Measurements from ENCODE around the gene SRSF12.

SRSF12 gene

DNA sequence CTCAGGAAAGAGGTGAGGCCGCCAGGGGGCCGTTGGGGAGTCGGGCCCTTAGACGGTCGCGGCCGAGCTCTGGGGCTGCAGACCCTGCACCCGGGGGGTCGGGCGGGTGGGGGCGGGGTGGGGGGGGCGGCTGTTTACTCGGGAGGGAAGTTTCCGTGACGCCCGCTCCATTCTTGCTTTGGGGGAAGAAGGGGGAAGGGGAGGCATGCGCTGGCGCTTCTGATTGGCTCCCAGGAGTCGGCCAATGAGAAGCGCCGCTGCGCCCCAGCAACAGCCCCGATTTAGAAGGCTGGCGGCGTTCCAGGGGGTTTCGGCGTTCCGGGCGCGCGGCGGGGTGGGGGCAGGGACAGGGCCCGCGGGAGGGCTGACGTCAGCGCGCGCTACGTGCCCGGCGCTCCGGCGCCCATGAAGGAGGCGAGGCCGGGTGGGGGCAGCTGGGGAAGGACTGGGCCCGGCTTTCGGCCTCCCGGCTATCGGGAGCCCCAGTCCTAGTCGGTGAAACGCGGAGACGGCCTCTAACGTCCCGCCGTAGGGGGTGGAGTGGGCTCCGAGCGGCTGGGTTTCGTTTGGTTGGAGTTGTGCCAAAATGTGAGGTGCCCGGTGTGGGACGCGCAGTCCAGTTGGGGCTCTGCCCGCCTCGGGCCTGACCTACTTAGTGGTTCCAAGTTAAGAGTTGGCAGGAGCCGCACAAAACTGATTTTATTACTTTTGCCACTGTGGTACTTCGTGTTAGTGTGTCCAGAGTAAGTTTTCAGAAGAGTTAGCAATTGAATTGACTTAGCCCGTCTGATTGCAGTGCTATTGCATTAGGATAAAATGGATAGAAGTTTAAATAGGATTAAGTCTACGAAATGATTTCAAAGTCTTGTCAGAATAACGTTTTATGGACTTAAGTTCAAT, 36.2 kb downstream of the SRSF12 start:
- Histone ChIP-seq H3K9ac (peak overlapping the region; percentile 96 to 100 (median 99)), H3K4me1 (peaks cover 10 to 44% (median 24%) of the 10 kb centered on the region in 10 experiments; a peak in 19 of 20 replicates), H3K4me2 (peak overlapping the region in 10 of 11 experiments; percentile 77 to 89 (median 83); a peak in 19 of 22 replicates), H3K9me3 (replicated peaks in 1 of 11) (no peaks in the 10 kb centered on the region), H4K20me1 (peaks cover 40 to 50% (median 48%) of the 10 kb centered on the region in 11 experiments), H3K36me3 (peaks cover 15 to 39% (median 34%) of the 10 kb centered on the region in 11 experiments), H3K27ac (peak overlapping the region; percentile 92 to 99 (median 99)), H3K27me3 (no peaks in the 10 kb centered on the region), H3K4me3 (peak overlapping the region; percentile 82 to 96 (median 89))
- no peak for TF ChIP-seq Cebpa-rat (IDR thresholded peaks at IDR 0.05)

DNA sequence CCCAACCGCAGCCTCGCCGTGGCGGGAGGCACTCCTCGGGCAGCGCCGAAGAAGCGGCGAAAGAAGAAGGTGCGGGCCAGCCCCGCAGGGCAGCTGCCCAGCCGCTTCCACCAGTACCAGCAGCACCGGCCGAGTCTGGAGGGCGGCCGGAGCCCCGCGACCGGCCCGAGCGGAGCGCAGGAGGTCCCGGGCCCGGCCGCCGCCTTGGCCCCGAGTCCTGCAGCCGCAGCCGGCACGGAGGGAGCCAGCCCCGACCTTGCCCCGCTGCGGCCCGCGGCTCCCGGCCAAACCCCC, 36.8 kb downstream of the SRSF12 start:
- Histone ChIP-seq H3K9me3 (replicated peaks in 1 of 11) (no peaks in the 10 kb centered on the region), H4K20me1 (peaks cover 40 to 45% (median 44%) of the 10 kb centered on the region in 11 experiments), H3K9ac (peak overlapping the region; percentile 96 to 100 (median 99)), H3K4me2 (peak overlapping the region in 7 of 11 experiments; percentile 15 to 61 (median 46); a peak in 8 of 22 replicates), H3K4me1 (peaks cover 10 to 38% (median 24%) of the 10 kb centered on the region in 10 experiments; a peak in 19 of 20 replicates), H3K36me3 (peaks cover 15 to 39% (median 34%) of the 10 kb centered on the region in 11 experiments), H3K27ac (peak overlapping the region; percentile 92 to 99 (median 99)), H3K27me3 (no peaks in the 10 kb centered on the region), H3K4me3 (peak overlapping the region; percentile 82 to 96 (median 89))
- TF ChIP-seq Cebpa-rat (IDR thresholded peaks at IDR 0.05), result no peak

DNA sequence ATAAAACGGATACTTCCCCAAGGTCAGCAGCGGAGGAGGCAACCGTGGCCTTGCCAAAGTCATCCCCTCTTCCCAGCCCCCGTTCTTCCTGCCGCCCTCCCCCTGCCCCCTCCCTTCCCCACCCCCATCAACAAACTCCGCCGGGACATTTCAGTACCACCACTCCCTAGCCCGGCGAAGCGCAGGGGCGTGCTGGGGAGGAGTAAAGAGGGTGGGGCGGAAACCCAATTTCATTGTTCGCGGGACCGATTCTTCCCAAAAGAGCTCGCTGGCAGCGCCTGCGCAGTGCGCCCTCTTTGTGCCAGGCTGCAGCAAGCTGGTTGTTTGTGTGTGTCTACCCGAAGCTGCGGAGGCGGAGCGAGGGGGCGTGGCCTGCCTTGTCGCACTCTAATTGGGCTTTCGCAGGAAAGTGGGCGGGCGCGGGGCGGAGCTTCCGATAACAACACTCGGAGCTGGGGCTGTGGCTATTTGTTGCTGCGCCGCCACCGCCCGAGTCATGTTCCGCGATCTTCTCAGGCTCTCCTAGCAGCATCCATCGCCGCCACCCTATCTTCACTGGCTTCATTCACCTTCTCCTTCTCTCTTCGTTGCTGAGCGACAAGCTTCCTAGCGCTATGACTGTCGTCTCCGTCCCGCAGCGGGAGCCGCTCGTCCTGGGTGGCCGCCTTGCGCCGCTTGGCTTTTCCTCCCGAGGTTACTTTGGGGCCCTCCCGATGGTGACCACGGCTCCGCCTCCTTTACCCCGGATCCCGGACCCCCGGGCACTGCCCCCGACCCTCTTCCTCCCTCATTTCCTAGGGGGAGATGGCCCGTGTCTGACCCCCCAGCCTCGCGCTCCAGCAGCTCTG, 37.4 kb downstream of the SRSF12 start, which contains the start of gene PNRC1:
Gene PNRC1, plus strand, starts transcription at position 471 of the 848 bp plus-strand sequence. Its CDS starts 144 bp downstream, at position 615.
- Histone ChIP-seq H3K4me2 (peak within 1 kb of the TSS; percentile 66 to 79 (median 76)), H4K20me1 (peaks cover 36 to 42% (median 39%) of the 10 kb centered on the region in 11 experiments), H3K27me3 (no peaks in the 10 kb centered on the region), H3K4me3 (peak within 1 kb of the TSS; percentile 82 to 96 (median 89)), H3K27ac (peak within 1 kb of the TSS; percentile 92 to 99 (median 99)), H3K36me3 (peaks cover 10 to 34% (median 30%) of the 10 kb centered on the region in 11 experiments), H3K9ac (peak within 1 kb of the TSS; percentile 96 to 100 (median 99)), H3K9me3 (replicated peaks in 1 of 11) (no peaks in the 10 kb centered on the region), H3K4me1 (peaks cover 10 to 33% (median 24%) of the 10 kb centered on the region in 10 experiments; a peak in 19 of 20 replicates)
- no peak for TF ChIP-seq Cebpa-rat (IDR thresholded peaks at IDR 0.05)

DNA sequence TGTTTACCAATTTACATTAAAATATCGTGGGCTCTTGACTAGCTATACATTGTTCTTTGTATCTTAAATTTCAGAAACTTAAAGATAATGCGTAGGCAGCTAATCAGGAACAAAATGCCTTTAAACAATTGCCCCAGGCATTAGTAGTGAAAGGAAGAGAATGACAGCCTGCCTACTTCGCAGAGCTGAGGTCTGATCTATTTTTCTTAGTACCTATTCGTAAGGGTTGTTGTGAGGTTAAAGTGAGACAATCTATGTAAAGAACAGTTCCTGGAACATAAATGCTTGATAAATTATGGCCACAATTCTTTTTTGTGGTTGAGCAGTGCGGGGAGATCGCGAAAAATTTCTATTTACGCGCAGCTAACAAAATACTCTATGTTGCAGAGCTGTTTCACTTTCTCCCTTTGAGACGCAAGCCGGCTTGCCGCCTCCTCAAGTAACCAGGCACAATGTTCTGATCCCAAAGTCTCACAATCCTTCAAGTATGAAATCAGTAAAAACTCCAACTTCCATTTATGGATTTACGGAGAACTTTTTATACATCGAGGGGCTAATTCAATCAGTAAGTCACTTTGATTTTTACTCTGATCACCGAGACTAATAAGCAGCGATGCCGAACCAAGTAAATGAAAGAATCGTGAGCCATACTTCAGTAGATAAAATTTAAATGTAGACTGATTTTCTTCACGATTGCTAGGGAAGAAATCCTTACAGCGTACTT, 38.2 kb downstream of the SRSF12 start:
- Histone ChIP-seq H3K36me3 (peaks cover 4 to 25% (median 21%) of the 10 kb centered on the region in 11 experiments; a peak in 21 of 22 replicates), H3K9me3 (replicated peaks in 1 of 11) (no peaks in the 10 kb centered on the region), H3K4me3 (peak overlapping the region; percentile 48 to 95 (median 60)), H4K20me1 (peaks cover 29 to 35% (median 30%) of the 10 kb centered on the region in 11 experiments), H3K4me1 (peaks cover 10 to 25% (median 21%) of the 10 kb centered on the region in 10 experiments; a peak in 19 of 20 replicates), H3K4me2 (peak overlapping the region; percentile 66 to 79 (median 76)), H3K27me3 (no peaks in the 10 kb centered on the region), H3K27ac (peak overlapping the region; percentile 77 to 99 (median 99)), H3K9ac (peak overlapping the region; percentile 83 to 99 (median 98))
- no peak for TF ChIP-seq Cebpa-rat (IDR thresholded peaks at IDR 0.05)

DNA sequence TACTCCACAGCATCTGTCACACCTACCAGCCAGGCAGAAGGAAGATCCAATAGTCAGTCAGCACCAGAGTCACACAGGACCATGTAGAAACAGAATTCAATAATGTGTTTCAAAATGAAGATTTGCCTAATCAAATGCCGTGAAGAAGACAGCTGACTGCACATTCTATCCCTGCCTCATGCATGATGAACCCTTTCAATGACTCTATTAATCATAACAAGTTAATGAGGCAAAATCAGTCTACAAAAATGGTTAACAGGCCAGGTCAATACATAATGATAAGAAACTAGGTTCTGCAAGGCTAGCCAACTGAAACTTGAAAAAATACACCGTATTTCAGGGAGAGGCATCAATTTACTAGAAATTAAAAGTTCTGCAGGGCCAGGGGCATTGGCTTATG, 44.0 kb downstream of the SRSF12 start:
- H3K9ac ChIP-seq, result 0 out of 22 replicates have a peak overlapping the region, but pooled peaks of 1 of the 11 experiments have one; percentile 55
- TF ChIP-seq Cebpa-rat (IDR thresholded peaks at IDR 0.05), result no peak
- H3K27ac ChIP-seq, result peak overlapping the region in 9 of 11 experiments; percentile 25 to 85 (median 72); a peak in 14 of 22 replicates

DNA sequence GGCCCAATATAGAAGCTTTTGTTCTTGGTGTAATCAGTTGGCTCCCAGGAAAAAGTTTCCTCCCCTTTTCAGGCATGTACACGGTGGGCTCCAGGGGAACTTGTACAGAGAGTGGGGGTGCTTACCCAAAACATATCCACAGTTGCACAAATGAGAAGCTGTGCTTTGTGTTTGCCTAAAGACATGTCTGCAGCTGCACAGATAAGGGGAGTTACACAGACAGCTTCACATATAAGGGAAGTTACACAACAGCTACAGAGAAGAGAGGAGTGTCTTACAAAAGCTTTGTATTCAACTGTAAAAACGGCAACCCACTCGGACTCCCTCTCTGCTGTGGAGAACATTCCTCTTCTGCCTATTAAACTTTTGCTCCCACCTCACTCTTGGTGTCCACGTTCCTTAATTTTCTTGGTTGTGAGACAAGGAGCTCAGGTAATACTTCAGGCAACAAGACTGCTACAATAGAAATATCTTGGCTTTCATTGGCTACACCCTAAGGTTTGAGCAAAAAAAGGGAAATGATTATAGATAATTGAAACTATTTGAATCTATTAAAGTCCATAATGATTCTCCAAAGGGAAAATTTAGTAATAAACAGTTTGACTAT, 44.8 kb downstream of the SRSF12 start:
- TF ChIP-seq Cebpa-rat (IDR thresholded peaks at IDR 0.05), result peak in 8 of 11 experiments; percentile 10 to 87 (median 72); a peak in 13 of 22 replicates
- Histone ChIP-seq H3K27me3 (no peaks in the 10 kb centered on the region), H4K20me1 (no peaks in the 10 kb centered on the region), H3K9ac (peak overlapping the region in 9 of 11 experiments; percentile 41 to 72 (median 55); a peak in 13 of 22 replicates), H3K36me3 (no peaks in the 10 kb centered on the region), H3K4me3 (no peak overlapping the region), H3K27ac (peak overlapping the region in 9 of 11 experiments; percentile 53 to 85 (median 73); a peak in 17 of 22 replicates), H3K4me2 (peak overlapping the region in 7 of 11 experiments; percentile 21 to 67 (median 49); a peak in 11 of 22 replicates), H3K9me3 (replicated peaks in 1 of 11) (peaks cover 0 to 7% (median 0%) of the 10 kb centered on the region in 11 experiments; a peak in 3 of 22 replicates), H3K4me1 (peaks cover 0 to 27% (median 13%) of the 10 kb centered on the region in 10 experiments; a peak in 11 of 20 replicates)

More for the DNA sequence above, 44.0 kb downstream of the SRSF12 start:
- Histone ChIP-seq H3K4me3 (no peak overlapping the region), H3K4me1 (peaks cover 0 to 34% (median 19%) of the 10 kb centered on the region in 10 experiments; a peak in 14 of 20 replicates), H3K36me3 (no peaks in the 10 kb centered on the region), H4K20me1 (no peaks in the 10 kb centered on the region), H3K27me3 (no peaks in the 10 kb centered on the region), H3K9me3 (replicated peaks in 1 of 11) (peaks cover 0 to 7% (median 0%) of the 10 kb centered on the region in 11 experiments; a peak in 3 of 22 replicates), H3K4me2 (peak overlapping the region in 4 of 11 experiments; percentile 28 to 67 (median 56); a peak in 7 of 22 replicates)

DNA sequence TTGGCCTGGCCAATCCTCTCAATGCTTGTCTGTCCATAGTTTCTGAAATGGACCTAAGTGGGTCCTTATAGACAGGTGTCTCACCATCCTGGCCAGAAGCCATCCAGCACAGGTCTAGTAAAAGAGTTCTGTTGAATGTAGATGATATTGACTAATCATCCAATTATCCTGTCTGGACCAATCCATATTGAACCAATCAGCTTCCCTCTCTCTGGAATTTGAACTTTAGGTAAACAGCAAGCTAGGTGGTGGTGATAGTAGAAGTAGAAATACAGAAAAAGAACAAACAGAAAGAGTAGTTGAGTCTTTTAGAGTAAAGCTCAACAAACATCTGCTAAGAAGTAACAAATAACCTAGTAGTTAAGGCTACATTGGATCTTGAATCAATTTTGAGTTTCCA, 46.8 kb downstream of the SRSF12 start:
- Histone ChIP-seq H3K27ac (peak overlapping the region in 1 of 11 experiments; percentile 11; a peak in 2 of 22 replicates), H3K4me2 (no peak overlapping the region), H3K9me3 (replicated peaks in 1 of 11) (peaks cover 0 to 7% (median 0%) of the 10 kb centered on the region in 11 experiments; a peak in 3 of 22 replicates), H3K4me1 (peaks cover 0 to 42% (median 13%) of the 10 kb centered on the region in 10 experiments; a peak in 11 of 20 replicates), H4K20me1 (no peaks in the 10 kb centered on the region), H3K4me3 (no peak overlapping the region), H3K36me3 (no peaks in the 10 kb centered on the region), H3K9ac (no peak overlapping the region), H3K27me3 (no peaks in the 10 kb centered on the region)
- TF ChIP-seq Cebpa-rat (IDR thresholded peaks at IDR 0.05), result no peak

All from BLaER1 treated with 17β-estradiol and CSF1 and Interleukin-3, amounts not matched to agents 10 nM and 100 nM (cell line).